Stimulated activated CD8-positive, alpha-beta memory T cell treated with anti-CD3 and anti-CD28 coated beads, Interleukin-7, amount 100 ng/mL, for 1 hour (primary cell): ENCODE results near the gene TMEM41B.
"Not testable (repeated sequence)": the region's sequence is repeated elsewhere in the genome, so short reads cannot be mapped to it uniquely, and the experiment has no call there.

Experiments used
- DNase-seq, 2 donors: peaks; one replicate each; pipeline ENCODE4 v3.0.0-alpha.2; 2020; ENCODE audit warnings: low read depth in 2 of 2

The TMEM41B gene

GRCh38 chr11:9314291-9315077, at the start of gene TMEM41B:
TMEM41B (minus strand) TSS chr11:9314593; CDS start chr11:9314441, 152 bp downstream.
- peak; percentile 99 for DNase-seq

- no peak for DNase-seq
Observed at GRCh38 chr11:9362393-9362863, 48.0 kb upstream of the TMEM41B start.

GRCh38 chr11:9360862-9361622, 46.6 kb upstream of the TMEM41B start:
- DNase-seq: not testable (repeated sequence)

- DNase-seq: no peak
Observed at GRCh38 chr11:9357041-9357440, 42.6 kb upstream of the TMEM41B start.

- DNase-seq: no peak
Observed at GRCh38 chr11:9351321-9351881, 37.0 kb upstream of the TMEM41B start.

- DNase-seq: not testable (repeated sequence)
Observed at GRCh38 chr11:9347779-9348178, 33.4 kb upstream of the TMEM41B start.

GRCh38 chr11:9347100-9347499, 32.7 kb upstream of the TMEM41B start:
- DNase-seq: no peak

- DNase-seq: no peak
Observed at GRCh38 chr11:9344061-9344680, 29.8 kb upstream of the TMEM41B start.

GRCh38 chr11:9341638-9342178, 27.3 kb upstream of the TMEM41B start:
- no peak for DNase-seq

- DNase-seq: no peak
Observed at GRCh38 chr11:9332655-9333054, 18.3 kb upstream of the TMEM41B start.

GRCh38 chr11:9330387-9331384, 16.3 kb upstream of the TMEM41B start:
- DNase-seq: no peak

- no peak for DNase-seq
Observed at GRCh38 chr11:9320047-9320446, 5.7 kb upstream of the TMEM41B start.

GRCh38 chr11:9319377-9320001, 5.1 kb upstream of the TMEM41B start:
- not testable (repeated sequence) for DNase-seq

GRCh38 chr11:9318442-9319376, 4.3 kb upstream of the TMEM41B start:
- DNase-seq: not testable (repeated sequence)

GRCh38 chr11:9316334-9316733, 1.9 kb upstream of the TMEM41B start:
- no peak for DNase-seq

GRCh38 chr11:9315078-9315688, 790 bp upstream of the TMEM41B start:
- no peak for DNase-seq

- DNase-seq: peak in 1 of 2 donors; percentile 3
Observed at GRCh38 chr11:9313648-9314290, 624 bp downstream of the TMEM41B start.
